ENCODE data around the gene NSUN2.

The NSUN2 gene

GRCh38 chr5:6556089-6556801, 76.6 kb downstream of the NSUN2 start:
- no peak for DNase-seq (ENCODE audit: low read depth in 2 of 2)

- no peak for DNase-seq (ENCODE audit: low read depth in 2 of 2)
Observed at GRCh38 chr5:6554812-6555211, 78.0 kb downstream of the NSUN2 start.

- DNase-seq (ENCODE audit: low read depth in 2 of 2), result no peak
Observed at GRCh38 chr5:6553972-6554371, 78.9 kb downstream of the NSUN2 start.

- no peak for DNase-seq (ENCODE audit: low read depth in 2 of 2)
Observed at GRCh38 chr5:6552612-6553011, 80.2 kb downstream of the NSUN2 start.

GRCh38 chr5:6551955-6552313, 80.9 kb downstream of the NSUN2 start:
- DNase-seq (ENCODE audit: low read depth in 2 of 2), result no peak

- DNase-seq (ENCODE audit: low read depth in 2 of 2), result no peak
Observed at GRCh38 chr5:6551287-6551954, 81.4 kb downstream of the NSUN2 start.

- DNase-seq (ENCODE audit: low read depth in 2 of 2), result no peak
Observed at GRCh38 chr5:6550628-6551027, 82.2 kb downstream of the NSUN2 start.
